ENCODE results near the gene RRAD.

RRAD gene

DNA sequence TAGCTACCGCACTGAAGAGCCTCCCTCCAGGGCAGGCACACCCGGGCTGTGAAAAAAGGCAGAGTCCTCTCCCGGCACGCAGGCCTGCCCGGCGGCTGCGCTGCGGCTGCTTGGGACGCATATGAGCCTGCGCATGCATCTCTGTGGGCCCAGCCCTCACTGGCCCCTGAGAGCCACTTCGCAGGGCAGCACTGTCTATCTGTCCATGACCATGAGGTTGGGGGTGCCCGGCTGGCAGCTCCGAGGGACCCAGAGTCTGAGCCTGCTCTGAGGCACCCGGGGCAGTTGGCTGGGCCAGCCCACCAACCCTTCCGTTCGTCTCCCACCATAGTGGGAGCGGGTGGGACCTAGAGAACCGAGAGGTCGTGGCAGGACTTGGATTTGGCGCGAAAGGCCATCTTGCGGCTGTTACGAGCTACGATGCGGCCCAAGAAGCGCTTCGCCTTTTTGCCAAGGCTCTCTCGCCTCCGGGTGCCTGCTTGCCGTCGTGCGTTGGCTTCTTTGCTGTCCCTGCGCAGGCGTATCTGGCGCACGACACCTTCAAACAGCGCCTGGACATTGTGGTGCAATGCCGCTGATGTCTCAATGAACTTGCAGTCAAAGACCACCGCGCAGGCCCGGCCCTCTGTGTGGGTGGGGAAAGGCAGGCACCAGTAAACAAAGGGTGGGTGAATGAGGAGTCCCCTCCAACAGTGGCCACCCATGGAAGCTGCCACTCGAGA is 3.4 kb downstream of the RRAD start:
- intact Hi-C loops (cut with micrococcal nuclease): no loop called here
- Mint-ChIP-seq H3K27me3 (peaks cover 78% of the 10 kb centered on the region), H3K9me3 (no peaks in the 10 kb centered on the region)

DNA sequence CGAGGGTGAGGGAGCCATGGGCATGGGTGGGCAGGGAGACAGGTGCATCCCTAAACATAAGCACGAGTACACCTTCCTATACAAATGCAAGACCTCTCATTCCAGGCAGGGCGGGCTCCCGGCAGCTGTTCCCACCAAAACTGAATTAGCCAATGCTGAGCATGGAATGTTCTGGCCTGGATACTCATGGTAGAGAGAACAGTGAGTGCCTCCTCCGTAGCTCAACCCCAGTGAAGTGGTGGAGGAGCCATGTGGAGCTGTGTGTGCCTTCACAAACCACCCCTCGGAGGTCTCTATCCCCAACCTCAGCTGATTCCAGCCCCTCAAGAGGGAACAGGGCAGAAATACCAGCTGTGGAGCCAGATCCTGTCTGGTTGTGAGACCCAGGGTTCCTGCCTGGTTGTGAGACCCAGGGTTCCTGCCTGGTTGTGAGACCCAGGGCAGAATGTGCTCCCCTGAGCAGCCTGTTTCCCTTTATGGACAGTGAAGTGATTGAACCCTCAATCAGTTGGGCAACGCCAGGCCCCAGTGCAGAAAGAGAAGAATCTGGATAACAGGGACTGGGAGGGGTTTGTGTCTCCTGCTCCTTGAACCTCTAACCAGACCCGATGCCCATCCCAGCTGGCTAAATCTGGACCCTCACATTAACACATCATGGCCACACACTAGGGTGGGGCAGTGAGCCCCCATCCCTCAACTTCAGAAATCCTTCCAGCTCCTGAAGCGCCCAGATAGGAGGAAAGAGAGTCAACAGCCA is 4.2 kb downstream of the RRAD start:
- peaks cover 18% of the 10 kb centered on the region for H3K4me1 Mint-ChIP-seq (ENCODE audit: low read depth)
- no peaks in the 10 kb centered on the region for H3K36me3 Mint-ChIP-seq (ENCODE audit: low read depth)
- intact Hi-C loops (cut with micrococcal nuclease): no loop called here
- H3K4me3 Mint-ChIP-seq: no peak overlapping the region
- peaks cover 73% of the 10 kb centered on the region for H3K27me3 Mint-ChIP-seq
- no peak overlapping the region for H3K27ac Mint-ChIP-seq
- no peaks in the 10 kb centered on the region for H3K9me3 Mint-ChIP-seq

More for the DNA sequence above, 3.4 kb downstream of the RRAD start:
- no peaks in the 10 kb centered on the region for H3K36me3 Mint-ChIP-seq (ENCODE audit: low read depth)
- H3K4me1 Mint-ChIP-seq (ENCODE audit: low read depth): peaks cover 26% of the 10 kb centered on the region
- H3K27ac Mint-ChIP-seq: no peak overlapping the region
- no peak overlapping the region for H3K4me3 Mint-ChIP-seq

DNA sequence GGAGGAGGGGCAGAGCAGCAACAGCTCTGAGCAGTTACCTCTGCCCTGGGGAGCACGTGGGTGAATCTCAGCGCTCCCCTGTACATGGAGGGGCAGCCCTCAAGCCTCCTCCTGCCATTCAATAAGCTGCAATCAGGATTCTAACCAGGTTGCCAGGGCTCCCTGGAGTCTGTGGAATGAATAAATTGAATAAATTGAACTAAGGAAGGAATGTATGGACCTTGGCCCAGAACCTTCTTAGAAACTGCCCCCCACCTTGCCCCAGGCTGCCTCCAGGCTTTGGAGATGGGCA is 5.1 kb downstream of the RRAD start:
- H3K36me3 Mint-ChIP-seq (ENCODE audit: low read depth): no peaks in the 10 kb centered on the region
- intact Hi-C loops (cut with micrococcal nuclease): no loop called here
- H3K9me3 Mint-ChIP-seq: no peaks in the 10 kb centered on the region
- no peak overlapping the region for H3K4me3 Mint-ChIP-seq
- H3K27ac Mint-ChIP-seq: no peak overlapping the region
- H3K27me3 Mint-ChIP-seq: peaks cover 70% of the 10 kb centered on the region
- peaks cover 10% of the 10 kb centered on the region for H3K4me1 Mint-ChIP-seq (ENCODE audit: low read depth)

DNA sequence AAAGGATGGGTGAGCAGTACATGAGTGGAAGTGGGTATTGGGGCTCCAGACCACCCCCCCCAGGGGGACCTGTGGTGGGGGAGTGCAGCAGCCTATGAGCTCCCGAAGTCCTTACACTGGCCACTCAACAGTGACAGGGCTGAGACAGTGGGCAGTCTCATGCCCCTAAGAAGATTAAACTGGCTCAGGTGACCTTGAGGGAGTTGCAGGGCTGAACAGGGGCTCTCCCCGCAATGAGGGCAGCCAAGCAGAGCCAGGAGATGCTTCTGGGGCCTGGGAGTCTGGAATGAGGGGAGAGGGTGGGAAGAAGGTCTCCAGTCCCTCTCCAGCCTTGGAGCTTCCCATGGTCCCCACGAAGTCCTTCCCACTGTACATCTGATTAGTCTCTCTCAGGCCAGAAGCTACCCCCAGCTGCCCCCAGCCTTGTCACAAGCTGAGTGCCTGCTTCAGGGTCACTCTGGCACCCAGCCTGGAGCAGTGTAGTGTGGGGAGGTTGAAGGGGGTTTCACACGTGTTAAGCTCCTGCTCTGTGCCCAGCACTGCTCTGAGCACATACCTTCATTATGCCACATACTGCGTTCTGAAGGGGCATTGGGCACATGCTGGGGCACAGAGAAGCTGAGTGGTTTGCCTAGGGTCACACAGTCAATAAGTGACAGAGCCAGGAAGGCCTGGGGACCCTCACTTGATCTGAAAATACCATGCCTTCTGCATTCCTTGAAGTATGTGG is 5.6 kb downstream of the RRAD start:
- Mint-ChIP-seq H3K36me3 (ENCODE audit: low read depth) (no peaks in the 10 kb centered on the region), H3K27ac (no peak overlapping the region), H3K4me3 (no peak overlapping the region), H3K9me3 (no peaks in the 10 kb centered on the region), H3K4me1 (ENCODE audit: low read depth) (peaks cover 7% of the 10 kb centered on the region), H3K27me3 (peaks cover 69% of the 10 kb centered on the region)
- intact Hi-C loops (cut with micrococcal nuclease): no loop called here

DNA sequence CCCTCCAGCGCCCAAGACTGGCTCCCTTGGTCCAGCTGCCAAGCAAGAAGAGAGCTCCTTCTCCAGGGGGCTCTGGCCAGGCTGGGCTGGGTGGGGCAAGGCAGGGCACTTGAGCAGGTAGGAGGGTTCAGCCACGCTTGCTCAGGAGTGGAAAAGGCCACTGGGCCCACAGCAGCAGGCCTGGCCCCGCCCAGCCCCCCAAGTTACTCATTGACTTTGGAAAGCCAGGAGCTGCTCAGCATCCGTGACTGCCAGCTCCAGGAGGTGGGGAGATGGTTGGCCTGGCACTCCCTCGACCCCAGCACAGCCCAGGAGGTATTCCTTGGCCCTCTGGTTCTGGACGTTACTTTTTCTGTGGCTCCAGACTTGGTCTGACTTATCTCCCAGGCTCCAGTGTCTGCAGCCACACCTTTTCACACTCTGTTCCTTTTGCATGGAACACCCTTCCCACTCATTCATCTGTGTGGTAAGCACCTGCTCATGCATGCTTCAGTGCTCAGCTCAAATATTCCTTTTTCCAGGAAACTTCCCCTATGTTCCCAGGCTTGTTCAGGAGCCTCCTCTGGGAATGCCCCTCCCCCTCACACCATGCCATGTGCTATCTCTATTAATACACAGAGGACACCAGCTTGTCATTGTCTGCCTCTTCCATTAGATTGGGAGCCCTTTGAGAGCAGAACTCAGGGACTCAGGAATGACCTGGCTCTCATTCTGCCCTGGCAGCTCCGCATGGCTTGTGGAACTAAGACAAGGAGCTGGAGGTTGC is 6.3 kb downstream of the RRAD start, which contains the start of gene CDH16:
CDH16 (minus strand) TSS at position 83 of the 766 bp plus-strand sequence. CDS start 820 bp downstream, outside the sequence.
- H3K4me1 Mint-ChIP-seq (ENCODE audit: low read depth): peaks cover 5% of the 10 kb centered on the region
- H3K4me3 Mint-ChIP-seq: no peak within 1 kb of the TSS
- H3K27ac Mint-ChIP-seq: no peak within 1 kb of the TSS
- H3K9me3 Mint-ChIP-seq: no peaks in the 10 kb centered on the region
- intact Hi-C loops (cut with micrococcal nuclease): no loop called here
- no peaks in the 10 kb centered on the region for H3K36me3 Mint-ChIP-seq (ENCODE audit: low read depth)
- peaks cover 65% of the 10 kb centered on the region for H3K27me3 Mint-ChIP-seq

DNA sequence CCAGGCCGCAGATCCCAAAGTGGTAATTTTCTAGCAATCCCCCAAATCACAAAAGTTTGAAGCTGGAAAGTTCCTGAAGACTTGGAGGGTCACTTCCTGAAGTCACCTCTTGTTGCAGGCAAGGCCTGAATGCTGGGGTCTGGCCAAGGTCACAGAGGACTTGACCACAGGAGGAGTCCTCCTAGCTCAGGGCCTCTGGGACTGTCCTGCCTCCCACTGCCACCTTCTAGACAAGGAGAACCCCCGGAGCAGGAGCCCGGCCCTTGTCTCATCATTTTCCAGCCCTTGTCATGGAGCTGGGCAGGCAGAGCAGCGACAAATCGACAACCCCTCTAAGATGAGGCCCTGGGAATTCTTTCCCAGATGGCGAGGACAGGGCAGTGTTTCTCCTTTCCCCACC is 7.0 kb downstream of the RRAD start:
- no peak overlapping the region for H3K27ac Mint-ChIP-seq
- H3K36me3 Mint-ChIP-seq (ENCODE audit: low read depth): no peaks in the 10 kb centered on the region
- no peaks in the 10 kb centered on the region for H3K4me1 Mint-ChIP-seq (ENCODE audit: low read depth)
- peaks cover 58% of the 10 kb centered on the region for H3K27me3 Mint-ChIP-seq
- intact Hi-C loops (cut with micrococcal nuclease): no loop called here
- H3K4me3 Mint-ChIP-seq: no peak overlapping the region
- no peaks in the 10 kb centered on the region for H3K9me3 Mint-ChIP-seq

DNA sequence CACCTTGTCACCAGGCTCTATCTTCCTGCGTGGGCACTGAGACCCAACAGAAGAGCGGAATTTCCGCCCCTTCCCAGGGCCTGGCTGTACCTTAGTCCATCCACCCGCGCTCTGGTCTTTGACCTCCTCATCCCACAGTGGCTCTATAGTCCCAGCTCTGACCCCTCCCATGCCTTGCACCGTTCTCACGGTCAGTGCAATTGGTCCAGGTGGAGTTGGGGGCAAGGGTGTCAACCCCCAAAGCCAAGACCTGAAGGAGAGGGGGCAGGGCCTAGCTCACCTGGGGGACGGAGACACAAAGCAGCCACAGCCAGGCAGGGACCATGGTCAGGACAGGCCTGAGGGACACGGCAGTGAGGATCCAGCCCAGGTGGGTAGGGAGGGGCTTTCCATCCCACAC is 7.6 kb downstream of the RRAD start:
- H3K9me3 Mint-ChIP-seq: no peaks in the 10 kb centered on the region

DNA sequence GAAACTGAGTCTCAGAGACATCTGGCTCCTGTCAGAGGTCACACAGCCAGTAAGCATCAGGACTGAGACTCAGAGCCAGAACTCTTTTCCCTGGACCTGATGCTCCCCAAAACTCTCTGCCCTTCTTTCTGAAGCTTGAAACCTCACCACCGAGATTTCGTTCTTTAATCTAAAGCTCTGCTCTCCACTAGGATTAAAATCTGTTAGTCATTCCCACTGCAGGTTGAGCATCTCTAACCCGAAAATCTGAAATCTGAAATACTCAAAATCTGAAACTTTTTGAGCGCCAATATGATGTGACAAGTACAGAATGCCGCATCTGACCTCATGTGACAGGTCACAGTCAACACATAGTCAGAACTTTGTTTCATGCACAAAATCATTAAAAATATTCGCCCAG is 8.8 kb downstream of the RRAD start:
- Mint-ChIP-seq H3K36me3 (ENCODE audit: low read depth) (no peaks in the 10 kb centered on the region), H3K4me1 (ENCODE audit: low read depth) (no peaks in the 10 kb centered on the region), H3K27ac (no peak overlapping the region), H3K27me3 (peaks cover 44% of the 10 kb centered on the region), H3K9me3 (no peaks in the 10 kb centered on the region), H3K4me3 (no peak overlapping the region)
- intact Hi-C loops (cut with micrococcal nuclease): no loop called here

More for the DNA sequence above, 7.6 kb downstream of the RRAD start:
- H3K4me1 Mint-ChIP-seq (ENCODE audit: low read depth): no peaks in the 10 kb centered on the region
- no peak overlapping the region for H3K27ac Mint-ChIP-seq
- peaks cover 52% of the 10 kb centered on the region for H3K27me3 Mint-ChIP-seq
- no peaks in the 10 kb centered on the region for H3K36me3 Mint-ChIP-seq (ENCODE audit: low read depth)
- intact Hi-C loops (cut with micrococcal nuclease): no loop called here
- H3K4me3 Mint-ChIP-seq: no peak overlapping the region

DNA sequence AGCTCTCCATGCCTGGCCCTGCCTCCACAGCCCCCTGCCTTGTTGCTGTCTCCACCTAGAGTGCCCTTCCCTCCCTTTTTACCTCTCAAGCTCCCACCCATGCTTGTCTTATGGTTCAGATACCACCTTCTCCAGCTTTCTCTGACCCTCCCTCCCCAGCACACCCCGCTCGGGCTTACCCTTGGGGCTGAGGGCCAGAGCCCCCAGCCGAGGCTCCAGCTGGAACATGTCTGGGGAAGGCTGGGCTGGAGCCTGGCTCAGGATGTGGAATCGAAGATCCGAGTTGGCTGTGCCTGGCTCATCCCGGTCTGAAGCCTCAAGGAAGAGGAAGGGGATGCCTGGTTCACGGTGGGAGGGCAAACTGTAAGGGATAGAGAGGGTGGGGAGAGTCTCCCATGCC is 10.3 kb downstream of the RRAD start:
- Mint-ChIP-seq H3K27me3 (peaks cover 44% of the 10 kb centered on the region), H3K27ac (no peak overlapping the region), H3K9me3 (no peaks in the 10 kb centered on the region), H3K36me3 (ENCODE audit: low read depth) (no peaks in the 10 kb centered on the region), H3K4me1 (ENCODE audit: low read depth) (no peaks in the 10 kb centered on the region), H3K4me3 (no peak overlapping the region)
- intact Hi-C loops (cut with micrococcal nuclease): no loop called here

DNA sequence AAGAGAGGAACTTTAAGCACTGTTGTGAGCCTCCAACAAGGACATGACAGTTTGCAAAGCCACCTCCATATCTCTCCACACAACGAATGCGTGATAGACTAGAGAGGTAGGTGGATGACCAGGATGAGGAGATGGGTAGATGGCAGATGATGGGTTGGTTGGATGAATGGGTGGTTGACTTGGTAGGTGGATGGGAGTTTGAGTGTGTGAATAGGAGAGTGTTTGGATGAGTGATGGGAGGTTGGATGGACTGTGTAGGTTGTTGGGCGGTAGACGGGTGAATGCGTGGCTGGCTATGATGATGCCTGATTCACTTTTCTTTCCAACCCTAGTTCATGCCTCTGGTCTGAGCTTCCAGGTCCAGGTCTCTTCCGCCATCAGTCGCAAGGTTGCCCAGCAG is 10.8 kb downstream of the RRAD start:
- Mint-ChIP-seq H3K27ac (no peak overlapping the region), H3K4me1 (ENCODE audit: low read depth) (no peaks in the 10 kb centered on the region), H3K27me3 (peaks cover 39% of the 10 kb centered on the region), H3K9me3 (no peaks in the 10 kb centered on the region), H3K36me3 (ENCODE audit: low read depth) (no peaks in the 10 kb centered on the region), H3K4me3 (no peak overlapping the region)
- intact Hi-C loops (cut with micrococcal nuclease): no loop called here

DNA sequence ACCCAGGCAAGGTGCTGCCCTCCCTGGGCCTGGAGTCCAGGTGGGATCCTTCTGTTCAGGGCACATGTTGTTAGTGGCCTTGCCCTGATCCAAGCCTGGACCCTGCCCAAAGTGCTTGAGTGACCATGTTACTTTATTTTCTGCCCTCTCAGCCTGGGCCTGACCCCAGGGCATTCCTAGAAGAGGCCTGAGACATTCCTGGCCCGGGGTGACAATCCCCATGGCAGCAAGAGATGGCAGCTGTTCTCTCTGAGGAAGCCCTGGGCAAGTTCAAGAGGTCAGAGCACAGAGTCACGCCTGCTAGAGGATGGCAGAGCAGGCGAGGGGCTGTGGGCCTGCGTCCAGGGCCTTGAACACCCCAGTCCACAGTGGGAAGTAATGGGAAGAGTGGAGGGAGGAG is 11.6 kb downstream of the RRAD start:
- peaks cover 33% of the 10 kb centered on the region for H3K27me3 Mint-ChIP-seq
- H3K4me1 Mint-ChIP-seq (ENCODE audit: low read depth): no peaks in the 10 kb centered on the region
- H3K27ac Mint-ChIP-seq: no peak overlapping the region
- H3K36me3 Mint-ChIP-seq (ENCODE audit: low read depth): no peaks in the 10 kb centered on the region
- H3K9me3 Mint-ChIP-seq: no peaks in the 10 kb centered on the region
- intact Hi-C loops (cut with micrococcal nuclease): no loop called here
- no peak overlapping the region for H3K4me3 Mint-ChIP-seq

DNA sequence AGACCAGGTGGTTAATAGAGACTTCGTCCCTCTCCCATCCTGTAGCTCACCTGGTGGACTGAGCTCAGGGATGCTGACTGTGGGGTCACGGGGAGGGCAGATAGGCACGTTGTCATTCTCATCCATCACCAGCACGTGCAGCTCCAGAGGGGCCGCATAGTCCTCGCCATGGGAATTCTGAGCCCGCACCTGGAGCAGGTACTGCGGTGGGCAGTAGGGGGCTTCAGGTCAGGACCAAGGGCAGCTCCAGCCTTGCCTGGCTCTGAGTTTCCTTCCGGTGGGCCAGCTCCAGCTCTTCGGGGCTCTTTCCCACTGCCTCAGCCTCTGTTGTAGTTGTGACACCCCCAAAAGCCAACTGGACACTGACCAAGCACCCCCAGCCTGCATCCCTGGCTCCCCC is 12.3 kb downstream of the RRAD start:
- H3K9me3 Mint-ChIP-seq: no peaks in the 10 kb centered on the region
- H3K27me3 Mint-ChIP-seq: peaks cover 33% of the 10 kb centered on the region
- intact Hi-C loops (cut with micrococcal nuclease): no loop called here
- no peak overlapping the region for H3K4me3 Mint-ChIP-seq
- H3K27ac Mint-ChIP-seq: no peak overlapping the region
- H3K4me1 Mint-ChIP-seq (ENCODE audit: low read depth): no peaks in the 10 kb centered on the region
- no peaks in the 10 kb centered on the region for H3K36me3 Mint-ChIP-seq (ENCODE audit: low read depth)

DNA sequence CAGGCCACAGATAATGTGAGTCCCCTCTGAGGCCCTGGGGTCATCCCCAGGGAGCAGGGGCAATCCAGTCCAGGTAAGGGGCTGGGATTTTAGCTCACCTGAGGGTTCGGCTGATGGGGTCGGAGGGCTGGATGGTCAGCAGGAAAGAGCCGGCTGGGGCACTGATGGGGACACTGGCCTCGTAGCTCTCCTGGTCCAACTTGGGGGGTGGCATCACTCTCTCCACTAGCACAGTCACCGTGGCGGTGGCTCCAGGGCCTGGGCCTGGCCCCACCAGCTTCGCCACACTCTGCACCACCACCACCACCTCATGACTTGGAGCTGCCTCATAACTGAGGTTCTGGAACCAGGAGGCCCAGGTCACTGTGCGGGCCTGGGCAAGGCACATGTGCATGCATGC is 13.5 kb downstream of the RRAD start:
- Mint-ChIP-seq H3K9me3 (no peaks in the 10 kb centered on the region), H3K27ac (no peak overlapping the region), H3K36me3 (ENCODE audit: low read depth) (no peaks in the 10 kb centered on the region), H3K4me1 (ENCODE audit: low read depth) (no peaks in the 10 kb centered on the region), H3K27me3 (peaks cover 39% of the 10 kb centered on the region), H3K4me3 (no peak overlapping the region)
- intact Hi-C loops (cut with micrococcal nuclease): no loop called here

DNA sequence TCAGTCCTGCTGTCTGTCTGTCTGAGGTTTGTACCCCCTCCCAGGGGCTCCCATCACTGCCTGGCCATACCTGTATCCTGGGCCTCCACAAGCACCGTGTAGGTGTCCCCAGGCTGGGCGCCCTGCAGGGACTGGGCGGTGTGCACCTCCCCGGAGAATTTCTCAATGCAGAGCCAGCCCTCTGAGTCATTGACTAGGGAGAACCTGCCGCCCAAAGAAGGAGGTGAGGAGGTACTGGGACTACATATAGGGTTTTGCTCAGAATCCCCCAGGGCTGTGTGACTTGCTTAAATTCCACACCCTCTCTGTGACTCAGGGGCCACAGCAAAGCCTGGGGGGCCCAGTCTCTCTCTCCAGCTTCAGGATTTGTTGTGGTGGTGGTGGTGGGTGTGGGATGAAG is 14.2 kb downstream of the RRAD start:
- Mint-ChIP-seq H3K36me3 (ENCODE audit: low read depth) (no peaks in the 10 kb centered on the region), H3K9me3 (no peaks in the 10 kb centered on the region), H3K27me3 (peaks cover 40% of the 10 kb centered on the region), H3K4me3 (no peak overlapping the region), H3K4me1 (ENCODE audit: low read depth) (no peaks in the 10 kb centered on the region), H3K27ac (no peak overlapping the region)
- intact Hi-C loops (cut with micrococcal nuclease): no loop called here
